WERI-Rb-1 (cell line): Measurements from ENCODE around the gene GSE1.

Source experiments
- DNase-seq: peaks from one replicate; pipeline ENCODE4 v3.0.0-alpha.2; 2020
- H3K27ac ChIP-seq: fragments of 250-450 bp; sonication (Bioruptor Pico); 2 replicates; pipeline ENCODE4 v1.5.1; 2020; ENCODE audit warnings: mild to moderate bottlenecking, moderate library complexity
- H3K27me3 ChIP-seq: fragments of 250-450 bp; sonication (Bioruptor Pico); 2 replicates; pipeline ENCODE4 v1.5.1; 2021; ENCODE audit warnings: mild to moderate bottlenecking, low read depth, moderate library complexity; ENCODE audit not compliant: insufficient read depth, severe bottlenecking
- H3K36me3 ChIP-seq: fragments of 250-450 bp; sonication (Bioruptor Pico); 2 replicates; pipeline ENCODE4 v1.5.1; 2020; ENCODE audit warnings: mild to moderate bottlenecking, moderate library complexity
- H3K4me3 ChIP-seq: 2 replicates; pipeline ENCODE4 v1.5.1; 2011; ENCODE audit warnings: low read depth, mild to moderate bottlenecking, control low read depth, low read length
- H3K9me3 ChIP-seq: fragments of 250-450 bp; sonication (Bioruptor Pico); 2 replicates; pipeline ENCODE4 v1.5.1; 2021; ENCODE audit warnings: mild to moderate bottlenecking, moderate library complexity; ENCODE audit not compliant: severe bottlenecking
- CTCF ChIP-seq: IDR thresholded peaks from 2 replicates; pipeline ENCODE4 v1.5.1; 2011; ENCODE audit warnings: low read depth, mild to moderate bottlenecking, control low read depth, inconsistent platforms, low read length

GSE1 gene

GRCh38 chr16:85635545-85636140 lies 22.5 kb downstream of the GSE1 start:
- H3K27me3 ChIP-seq: no peaks in the 10 kb centered on the region
- no peak for DNase-seq
- no peak for TF ChIP-seq CTCF
- no peak overlapping the region for H3K27ac ChIP-seq
- H3K36me3 ChIP-seq: peaks cover 47% of the 10 kb centered on the region
- H3K4me3 ChIP-seq: no peak overlapping the region
- H3K9me3 ChIP-seq: no peaks in the 10 kb centered on the region

DNA sequence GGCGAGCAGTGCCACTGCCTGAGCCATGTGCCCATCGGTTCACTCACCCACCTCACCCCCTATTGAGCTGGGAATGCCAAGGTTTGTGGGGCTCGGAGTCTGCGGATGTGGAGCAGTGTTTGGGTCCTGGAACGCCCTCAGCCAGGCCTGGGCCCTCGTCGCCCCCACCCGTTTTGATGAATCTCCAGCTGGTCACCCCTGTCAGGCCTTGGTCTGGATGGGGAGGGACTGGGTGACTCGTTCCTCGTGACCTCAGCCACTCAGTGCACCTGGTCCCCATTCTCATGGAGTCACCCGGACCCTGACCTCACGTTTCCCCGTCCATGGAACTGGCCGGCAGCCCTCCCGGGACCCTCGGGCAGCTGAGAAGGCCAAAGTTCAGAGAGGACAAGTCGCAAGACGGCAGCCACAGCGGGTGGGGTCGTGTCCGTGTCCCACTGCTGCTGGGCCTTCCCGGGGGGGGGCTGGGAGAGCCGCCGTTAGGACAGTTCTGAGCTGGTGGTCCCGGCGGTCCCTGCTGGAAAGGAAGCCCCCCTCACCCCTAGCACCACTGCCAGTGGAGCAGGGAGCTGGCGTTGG lies 23.2 kb downstream of the GSE1 start:
- H3K9me3 ChIP-seq: no peaks in the 10 kb centered on the region
- DNase-seq: no peak
- peaks cover 48% of the 10 kb centered on the region for H3K36me3 ChIP-seq
- no peak overlapping the region for H3K4me3 ChIP-seq
- no peak overlapping the region for H3K27ac ChIP-seq
- H3K27me3 ChIP-seq: no peaks in the 10 kb centered on the region
- no peak for TF ChIP-seq CTCF

- H3K4me3 ChIP-seq: no peak overlapping the region
- TF ChIP-seq CTCF: no peak
- H3K9me3 ChIP-seq: no peaks in the 10 kb centered on the region
- H3K27me3 ChIP-seq: no peaks in the 10 kb centered on the region
- DNase-seq: no peak
- peaks cover 54% of the 10 kb centered on the region for H3K36me3 ChIP-seq
- no peak overlapping the region for H3K27ac ChIP-seq
These were observed 24.1 kb downstream of the GSE1 start for GRCh38 chr16:85637061-85637807.

- Histone ChIP-seq H3K9me3 (no peaks in the 10 kb centered on the region), H3K4me3 (no peak overlapping the region), H3K27me3 (no peaks in the 10 kb centered on the region), H3K27ac (no peak overlapping the region), H3K36me3 (peaks cover 54% of the 10 kb centered on the region)
- DNase-seq: no peak
- TF ChIP-seq CTCF: no peak
These were observed 24.9 kb downstream of the GSE1 start for GRCh38 chr16:85637808-85638647.

- TF ChIP-seq CTCF: no peak
- no peak for DNase-seq
- Histone ChIP-seq H3K27ac (peak overlapping the region; percentile 24; the same call in 1 of the 2 replicates), H3K9me3 (no peaks in the 10 kb centered on the region), H3K4me3 (no peak overlapping the region), H3K36me3 (peaks cover 53% of the 10 kb centered on the region), H3K27me3 (no peaks in the 10 kb centered on the region)
These were observed 25.7 kb downstream of the GSE1 start for GRCh38 chr16:85638695-85639409.
